Measurements from ENCODE around the gene NDC80. TPM values are rescaled to one million over a fixed set of nuclear protein-coding genes. Genes with fewer than 3 reads are reported as not detected.

NDC80 gene
- total RNA-seq, 1 donor from 2014 or later = 3.5 TPM

- Histone ChIP-seq H3K4me3 (ENCODE audit: insufficient read depth, low read depth, low read length) (no peak overlapping the region), H2AFZ (ENCODE audit: low read depth, low read length) (no peak overlapping the region), H3K4me2 (ENCODE audit: low read length) (peak overlapping the region; percentile 33), H3K79me2 (ENCODE audit: insufficient read depth, low read length) (no peaks in the 10 kb centered on the region), H3K9me3 (ENCODE audit: insufficient read depth, low read depth, low read length) (no peaks in the 10 kb centered on the region), H3K9ac (ENCODE audit: low read length) (no peak overlapping the region), H3K27me3 (ENCODE audit: insufficient read depth, low read length) (no peaks in the 10 kb centered on the region), H3K4me1 (ENCODE audit: insufficient read depth, low read length) (peaks cover 10% of the 10 kb centered on the region), H3K36me3 (ENCODE audit: insufficient read depth, low read length) (no peaks in the 10 kb centered on the region), H4K20me1 (ENCODE audit: insufficient read depth, low read length) (no peaks in the 10 kb centered on the region), H3K27ac (ENCODE audit: low read depth, low read length) (no peak overlapping the region)
- no peak overlapping the region for H3K27ac Mint-ChIP-seq (ENCODE audit: unreplicated experiment)
- peak; percentile 91 for FAIRE-seq
- no peaks in the 10 kb centered on the region for H3K36me3 Mint-ChIP-seq (ENCODE audit: low read depth, unreplicated experiment)
- no peaks in the 10 kb centered on the region for H3K9me3 Mint-ChIP-seq (ENCODE audit: unreplicated experiment)
- no peaks in the 10 kb centered on the region for H3K27me3 Mint-ChIP-seq (ENCODE audit: low read depth, unreplicated experiment)
- DNase-seq (ENCODE audit: low read depth) = peak; percentile 85
- peaks cover 11% of the 10 kb centered on the region for H3K4me1 Mint-ChIP-seq (ENCODE audit: low read depth, unreplicated experiment)
- no peak for TF ChIP-seq EZH2 (IDR thresholded peaks at IDR 0.05; ENCODE audit: insufficient read depth, low read length)
- TF ChIP-seq, protein P1, sequence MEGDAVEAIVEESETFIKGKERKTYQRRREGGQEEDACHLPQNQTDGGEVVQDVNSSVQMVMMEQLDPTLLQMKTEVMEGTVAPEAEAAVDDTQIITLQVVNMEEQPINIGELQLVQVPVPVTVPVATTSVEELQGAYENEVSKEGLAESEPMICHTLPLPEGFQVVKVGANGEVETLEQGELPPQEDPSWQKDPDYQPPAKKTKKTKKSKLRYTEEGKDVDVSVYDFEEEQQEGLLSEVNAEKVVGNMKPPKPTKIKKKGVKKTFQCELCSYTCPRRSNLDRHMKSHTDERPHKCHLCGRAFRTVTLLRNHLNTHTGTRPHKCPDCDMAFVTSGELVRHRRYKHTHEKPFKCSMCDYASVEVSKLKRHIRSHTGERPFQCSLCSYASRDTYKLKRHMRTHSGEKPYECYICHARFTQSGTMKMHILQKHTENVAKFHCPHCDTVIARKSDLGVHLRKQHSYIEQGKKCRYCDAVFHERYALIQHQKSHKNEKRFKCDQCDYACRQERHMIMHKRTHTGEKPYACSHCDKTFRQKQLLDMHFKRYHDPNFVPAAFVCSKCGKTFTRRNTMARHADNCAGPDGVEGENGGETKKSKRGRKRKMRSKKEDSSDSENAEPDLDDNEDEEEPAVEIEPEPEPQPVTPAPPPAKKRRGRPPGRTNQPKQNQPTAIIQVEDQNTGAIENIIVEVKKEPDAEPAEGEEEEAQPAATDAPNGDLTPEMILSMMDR (IDR thresholded peaks at IDR 0.05; ENCODE audit: insufficient read depth, low read depth, low read length) = no peak
- H3K4me3 Mint-ChIP-seq (ENCODE audit: unreplicated experiment) = no peak overlapping the region
Measured at GRCh38 chr18:2618009-2618408, 46.7 kb downstream of the NDC80 start.

- no peaks in the 10 kb centered on the region for H3K36me3 Mint-ChIP-seq (ENCODE audit: low read depth, unreplicated experiment)
- Histone ChIP-seq H3K4me3 (ENCODE audit: insufficient read depth, low read depth, low read length) (no peak overlapping the region), H3K27me3 (ENCODE audit: insufficient read depth, low read length) (no peaks in the 10 kb centered on the region), H3K79me2 (ENCODE audit: insufficient read depth, low read length) (no peaks in the 10 kb centered on the region), H2AFZ (ENCODE audit: low read depth, low read length) (no peak overlapping the region), H3K27ac (ENCODE audit: low read depth, low read length) (no peak overlapping the region), H3K9ac (ENCODE audit: low read length) (no peak overlapping the region), H3K36me3 (ENCODE audit: insufficient read depth, low read length) (no peaks in the 10 kb centered on the region), H3K4me2 (ENCODE audit: low read length) (no peak overlapping the region), H4K20me1 (ENCODE audit: insufficient read depth, low read length) (no peaks in the 10 kb centered on the region), H3K9me3 (ENCODE audit: insufficient read depth, low read depth, low read length) (no peaks in the 10 kb centered on the region), H3K4me1 (ENCODE audit: insufficient read depth, low read length) (no peaks in the 10 kb centered on the region)
- H3K4me3 Mint-ChIP-seq (ENCODE audit: unreplicated experiment) = no peak overlapping the region
- TF ChIP-seq, protein P1 (IDR thresholded peaks at IDR 0.05; ENCODE audit: insufficient read depth, low read depth, low read length) = no peak
- no peak for TF ChIP-seq EZH2 (IDR thresholded peaks at IDR 0.05; ENCODE audit: insufficient read depth, low read length)
- no peak overlapping the region for H3K27ac Mint-ChIP-seq (ENCODE audit: unreplicated experiment)
- FAIRE-seq = no peak
- no peaks in the 10 kb centered on the region for H3K4me1 Mint-ChIP-seq (ENCODE audit: low read depth, unreplicated experiment)
- no peaks in the 10 kb centered on the region for H3K27me3 Mint-ChIP-seq (ENCODE audit: low read depth, unreplicated experiment)
- no peaks in the 10 kb centered on the region for H3K9me3 Mint-ChIP-seq (ENCODE audit: unreplicated experiment)
- no peak for DNase-seq (ENCODE audit: low read depth)
Measured at GRCh38 chr18:2625217-2625616, 53.9 kb downstream of the NDC80 start.

DNA sequence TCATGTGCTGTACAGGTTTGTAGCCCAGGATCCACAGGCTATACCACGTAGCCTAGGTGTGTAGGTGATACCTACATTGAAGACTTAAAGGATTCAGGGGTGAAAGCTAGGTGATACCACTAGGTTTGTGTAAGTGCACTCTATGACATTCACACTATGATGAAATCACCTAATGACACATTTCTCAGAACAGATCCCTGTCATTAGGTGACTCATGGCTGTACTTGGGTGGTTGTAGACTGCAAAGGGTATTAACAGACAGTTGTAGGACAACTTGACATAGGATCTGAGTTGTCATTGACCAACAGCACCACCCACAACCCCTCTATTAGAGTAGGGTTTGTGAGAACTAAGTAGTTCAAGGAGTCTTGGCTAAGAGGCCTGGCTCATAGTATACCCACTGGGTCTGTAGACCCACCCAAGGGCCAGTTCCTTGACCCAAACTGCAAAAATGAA, 56.5 kb downstream of the NDC80 start:
- H3K9me3 ChIP-seq (ENCODE audit: insufficient read depth, low read depth, low read length) = no peaks in the 10 kb centered on the region
- no peaks in the 10 kb centered on the region for H3K27me3 ChIP-seq (ENCODE audit: insufficient read depth, low read length)
- H3K79me2 ChIP-seq (ENCODE audit: insufficient read depth, low read length) = no peaks in the 10 kb centered on the region
- H3K36me3 ChIP-seq (ENCODE audit: insufficient read depth, low read length) = no peaks in the 10 kb centered on the region
- no peak overlapping the region for H2AFZ ChIP-seq (ENCODE audit: low read depth, low read length)
- DNase-seq (ENCODE audit: low read depth) = peak; percentile 8
- H3K4me1 Mint-ChIP-seq (ENCODE audit: low read depth, unreplicated experiment) = no peaks in the 10 kb centered on the region
- H3K4me1 ChIP-seq (ENCODE audit: insufficient read depth, low read length) = no peaks in the 10 kb centered on the region
- no peak overlapping the region for H3K27ac ChIP-seq (ENCODE audit: low read depth, low read length)
- TF ChIP-seq EZH2 (IDR thresholded peaks at IDR 0.05; ENCODE audit: insufficient read depth, low read length) = no peak
- TF ChIP-seq, protein P1 (IDR thresholded peaks at IDR 0.05; ENCODE audit: insufficient read depth, low read depth, low read length) = no peak
- H3K4me2 ChIP-seq (ENCODE audit: low read length) = no peak overlapping the region
- no peak for FAIRE-seq
- H3K27me3 Mint-ChIP-seq (ENCODE audit: low read depth, unreplicated experiment) = no peaks in the 10 kb centered on the region
- H3K27ac Mint-ChIP-seq (ENCODE audit: unreplicated experiment) = no peak overlapping the region
- H3K9ac ChIP-seq (ENCODE audit: low read length) = no peak overlapping the region
- peaks cover 8% of the 10 kb centered on the region for H3K9me3 Mint-ChIP-seq (ENCODE audit: unreplicated experiment)
- H3K4me3 ChIP-seq (ENCODE audit: insufficient read depth, low read depth, low read length) = no peak overlapping the region
- H3K4me3 Mint-ChIP-seq (ENCODE audit: unreplicated experiment) = no peak overlapping the region
- H3K36me3 Mint-ChIP-seq (ENCODE audit: low read depth, unreplicated experiment) = no peaks in the 10 kb centered on the region
- no peaks in the 10 kb centered on the region for H4K20me1 ChIP-seq (ENCODE audit: insufficient read depth, low read length)

Data from astrocyte (in vitro differentiated cells and primary cell).